Lung (tissue), 12 donors: Measurements from ENCODE around the gene AFDN. TPM values are rescaled to one million over a fixed set of nuclear protein-coding genes. Genes with fewer than 3 reads are reported as not detected.

Experiments
- ATAC-seq: fragments of 200-7000 bp; cut with Tn5 transposase; one replicate; pipeline ENCODE4 v1.9.1; 2020; ENCODE audit warnings: moderate number of reproducible peaks; ENCODE audit not compliant: insufficient read depth, low FRiP score
- DNase-seq, 3 donors: peaks; one replicate each; pipeline ENCODE4 v3.0.0-alpha.2; 2013 to 2017
- H3K27ac ChIP-seq, 2 donors: one replicate each; pipeline ENCODE4 v1.5.1; 2013; ENCODE audit warnings: mild to moderate bottlenecking in 2 of 2, moderate library complexity in 2 of 2, control low read depth in 1 of 2, inconsistent platforms in 1 of 2, low read depth in 1 of 2, low read length in 1 of 2
- H3K27me3 ChIP-seq, 3 donors: one replicate each; pipeline ENCODE4 v1.5.1; 2013; ENCODE audit warnings: low read length in 2 of 3; ENCODE audit not compliant: control insufficient read depth in 3 of 3, insufficient read depth in 3 of 3
- H3K36me3 ChIP-seq, 4 donors: one replicate each; pipeline ENCODE4 v1.5.1; 2013; ENCODE audit warnings: low read length in 4 of 4, mild to moderate bottlenecking in 1 of 4, moderate library complexity in 1 of 4; ENCODE audit not compliant: control insufficient read depth in 4 of 4, insufficient read depth in 4 of 4
- H3K4me1 ChIP-seq, 5 donors: one replicate each; pipeline ENCODE4 v1.5.1; 2013; ENCODE audit warnings: low read length in 5 of 5, mild to moderate bottlenecking in 2 of 5, moderate library complexity in 1 of 5; ENCODE audit not compliant: control insufficient read depth in 5 of 5, insufficient read depth in 5 of 5
- H3K4me3 ChIP-seq: one replicate; pipeline ENCODE4 v1.5.1; 2013; ENCODE audit warnings: mild to moderate bottlenecking, control low read depth, moderate library complexity
- H3K9ac ChIP-seq, 2 donors: one replicate each; pipeline ENCODE4 v1.5.1; 2013; ENCODE audit warnings: low read length in 2 of 2, control low read depth in 1 of 2; ENCODE audit not compliant: insufficient read depth in 1 of 2
- H3K9me3 ChIP-seq, 4 donors: one replicate each; pipeline ENCODE4 v1.5.1; 2013; ENCODE audit warnings: low read length in 3 of 4, mild to moderate bottlenecking in 1 of 4, moderate library complexity in 1 of 4; ENCODE audit not compliant: control insufficient read depth in 4 of 4, insufficient read depth in 3 of 4
- WGBS, 2 donors: extraction: QIAGEN DNeasy Blood & Tissue Kit; methylation state at CpG; one replicate each; pipeline ENCODE4 v1.1.7; 2013; 5-methylcytosine and 5-hydroxymethylcytosine counted together
- polyA plus RNA-seq, 2 donors: library from polyadenylated mRNA; stranded (reverse); fragments of 200-250 nt; gene quantifications; one replicate each; pipeline ENCODE4 v1.2.1, GENCODE V29; 2013
- total RNA-seq, 2 donors: library from RNA; depleted of rRNA in 1 of 2; stranded (reverse); fragments of >200 nt in 1 of 2; gene quantifications; one replicate each; pipeline ENCODE4 v1.2.1, GENCODE V29; 2014 to 2021
- TF ChIP-seq, protein P1 (sequence below): IDR thresholded peaks from 2 replicates; pipeline ENCODE4 v1.5.1; 2012; ENCODE audit warnings: mild to moderate bottlenecking; ENCODE audit errors: control extremely low read depth, extremely low read depth
- donor health status: control.
- donor health status: control.
- donor health status: Bipolar disorder and iron deficiency.
- donor health status: healthy.
- donor health status: DM: yes; HTN: yes; CAD: no.

Gene AFDN
- total and polyA plus RNA-seq, 4 donors: 47.6 to 407 (median 117) TPM

DNA sequence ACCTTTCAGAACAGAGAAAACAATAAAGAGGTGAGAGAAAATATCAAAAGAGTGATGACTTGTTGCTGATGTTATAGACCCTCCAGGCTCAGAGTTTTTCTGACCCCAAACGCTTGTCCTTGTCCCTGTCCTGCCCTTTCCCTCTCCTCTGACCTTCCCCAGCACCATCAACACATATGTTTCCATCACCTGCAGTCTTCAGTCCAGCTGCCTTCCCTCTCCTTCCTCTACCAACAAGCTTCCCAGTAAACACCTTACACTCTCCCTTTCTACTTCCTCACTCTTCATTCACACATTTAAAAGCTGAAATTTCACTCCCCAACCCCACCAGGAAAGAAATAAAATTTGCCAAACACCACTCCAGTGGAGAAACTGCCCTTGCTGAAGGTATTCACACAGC, 25.4 kb upstream of the AFDN start:
- 75 to 88% methylated on average over 1 of the region's 1 CpG for WGBS, 2 donors
- no peaks in the 10 kb centered on the region for H3K36me3 ChIP-seq
- no peak overlapping the region for H3K9ac ChIP-seq

DNA sequence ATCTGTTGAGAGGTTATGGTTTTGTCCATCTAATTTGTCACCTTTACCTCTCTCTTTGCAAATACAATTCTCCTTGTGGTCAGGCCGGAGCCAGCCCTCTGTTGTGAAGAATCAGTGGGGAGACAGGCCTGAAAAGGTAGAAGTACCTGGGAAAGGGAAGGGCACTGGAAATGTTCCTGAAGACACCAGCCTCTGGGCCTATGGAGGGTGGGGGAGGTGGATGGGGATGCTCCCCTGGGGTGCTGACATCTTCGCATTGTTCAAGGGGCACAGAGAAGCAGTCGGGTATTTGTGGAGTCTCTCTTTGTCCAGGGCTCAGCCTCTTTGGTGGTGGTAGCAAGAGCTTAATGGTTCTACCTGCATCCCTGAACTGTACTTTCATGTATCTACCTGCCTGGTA, 24.4 kb upstream of the AFDN start:
- no peak overlapping the region for H3K27ac ChIP-seq
- H3K4me3 ChIP-seq: no peak overlapping the region
- H3K4me1 ChIP-seq: peaks cover 0 to 7% (median 0%) of the 10 kb centered on the region in 5 donors
- H3K36me3 ChIP-seq: no peaks in the 10 kb centered on the region
- no peaks in the 10 kb centered on the region for H3K27me3 ChIP-seq
- WGBS, 2 donors: 90 to 95% methylated on average over 3 of the region's 3 CpGs
- ATAC-seq (no peak), DNase-seq (no peak)
- TF ChIP-seq, protein P1, sequence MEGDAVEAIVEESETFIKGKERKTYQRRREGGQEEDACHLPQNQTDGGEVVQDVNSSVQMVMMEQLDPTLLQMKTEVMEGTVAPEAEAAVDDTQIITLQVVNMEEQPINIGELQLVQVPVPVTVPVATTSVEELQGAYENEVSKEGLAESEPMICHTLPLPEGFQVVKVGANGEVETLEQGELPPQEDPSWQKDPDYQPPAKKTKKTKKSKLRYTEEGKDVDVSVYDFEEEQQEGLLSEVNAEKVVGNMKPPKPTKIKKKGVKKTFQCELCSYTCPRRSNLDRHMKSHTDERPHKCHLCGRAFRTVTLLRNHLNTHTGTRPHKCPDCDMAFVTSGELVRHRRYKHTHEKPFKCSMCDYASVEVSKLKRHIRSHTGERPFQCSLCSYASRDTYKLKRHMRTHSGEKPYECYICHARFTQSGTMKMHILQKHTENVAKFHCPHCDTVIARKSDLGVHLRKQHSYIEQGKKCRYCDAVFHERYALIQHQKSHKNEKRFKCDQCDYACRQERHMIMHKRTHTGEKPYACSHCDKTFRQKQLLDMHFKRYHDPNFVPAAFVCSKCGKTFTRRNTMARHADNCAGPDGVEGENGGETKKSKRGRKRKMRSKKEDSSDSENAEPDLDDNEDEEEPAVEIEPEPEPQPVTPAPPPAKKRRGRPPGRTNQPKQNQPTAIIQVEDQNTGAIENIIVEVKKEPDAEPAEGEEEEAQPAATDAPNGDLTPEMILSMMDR: no peak
- no peak overlapping the region for H3K9ac ChIP-seq
- H3K9me3 ChIP-seq: no peaks in the 10 kb centered on the region

More for the DNA sequence above, 25.4 kb upstream of the AFDN start:
- Histone ChIP-seq H3K27ac (no peak overlapping the region), H3K4me3 (no peak overlapping the region), H3K4me1 (peaks cover 0 to 7% (median 3%) of the 10 kb centered on the region in 5 donors), H3K9me3 (no peaks in the 10 kb centered on the region), H3K27me3 (peaks cover 0 to 9% (median 7%) of the 10 kb centered on the region in 3 donors)
- TF ChIP-seq, protein P1: no peak
- DNase-seq: no peak
- ATAC-seq: no peak

DNA sequence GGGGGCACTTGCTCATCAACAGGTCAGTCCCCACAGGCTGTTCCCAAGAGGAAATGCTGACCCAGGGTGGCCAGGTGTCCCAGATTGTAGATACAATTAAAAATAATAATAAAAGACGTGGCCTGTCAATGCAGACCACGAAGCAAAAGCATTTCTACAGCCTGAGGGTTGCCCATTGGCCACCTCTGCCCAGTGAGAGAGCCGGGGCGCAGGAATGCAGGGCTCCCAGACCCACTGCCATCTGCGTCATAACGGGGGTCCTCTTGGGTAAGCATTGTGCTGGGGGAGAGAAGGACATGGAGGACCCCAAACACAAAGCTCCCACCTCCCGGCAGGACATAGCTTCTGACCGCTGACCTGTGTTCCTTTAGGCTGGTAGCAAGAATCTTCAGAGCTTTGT, 22.9 kb upstream of the AFDN start:
- Histone ChIP-seq H3K9me3 (no peaks in the 10 kb centered on the region), H3K4me1 (peaks cover 0 to 7% (median 0%) of the 10 kb centered on the region in 5 donors), H3K4me3 (no peak overlapping the region), H3K9ac (no peak overlapping the region), H3K27me3 (no peaks in the 10 kb centered on the region), H3K36me3 (no peaks in the 10 kb centered on the region), H3K27ac (no peak overlapping the region)
- ATAC-seq (no peak), DNase-seq (no peak)
- TF ChIP-seq, protein P1: no peak
- WGBS, 2 donors: 93 to 97% methylated on average over 8 of the region's 8 CpGs
